Measurements from ENCODE around the gene CCL1. TPM values are rescaled to one million over a fixed set of nuclear protein-coding genes. Genes with fewer than 3 reads are reported as not detected.

Gene CCL1
- total and polyA plus RNA-seq, 2 experiments from 2014 or later = not detected

GRCh38 chr17:34408439-34408838 lies 45.4 kb upstream of the CCL1 start:
- no peaks in the 10 kb centered on the region for H3K9me3 ChIP-seq (ENCODE audit: low read depth)
- no peak overlapping the region for H3K9ac ChIP-seq
- H3K36me3 ChIP-seq (ENCODE audit: low read depth) = no peaks in the 10 kb centered on the region
- H3F3A ChIP-seq (ENCODE audit: insufficient read depth) = no peaks in the 10 kb centered on the region
- no peak for DNase-seq
- no peaks in the 10 kb centered on the region for H3K4me1 ChIP-seq (ENCODE audit: insufficient read depth)
- H3K9me2 ChIP-seq (ENCODE audit: insufficient read depth) = no peaks in the 10 kb centered on the region
- H3K27ac ChIP-seq = no peak overlapping the region
- TF ChIP-seq EZH2phosphoT487 (IDR thresholded peaks at IDR 0.05; ENCODE audit: insufficient read depth, low read depth) = no peak
- TF ChIP-seq EZH2 (IDR thresholded peaks at IDR 0.05; ENCODE audit: insufficient read depth, poor library complexity, severe bottlenecking) = no peak
- H3K79me2 ChIP-seq (ENCODE audit: insufficient read depth) = no peaks in the 10 kb centered on the region
- 0 out of 2 replicates have a peak, but pooled peaks cover 20% of the 10 kb centered on the region for H3K27me3 ChIP-seq (replicated peaks; ENCODE audit: insufficient read depth)
- no peak overlapping the region for H2AFZ ChIP-seq
- 85 to 88% methylated on average over 1 of the region's 1 CpG for WGBS, 2 experiments (ENCODE audit: low coverage in 1 of 2, low lambda C conversion rate in 2 of 2, missing lambda C conversion rate in 2 of 2)
- no peak overlapping the region for H3K4me3 ChIP-seq
- no peaks in the 10 kb centered on the region for H4K20me1 ChIP-seq (ENCODE audit: insufficient read depth)
- in situ Hi-C loops (cut with MboI) = loop anchor here (25.0 kb wide), 1 partner anchor 704 kb away; the partner anchor contains the start of genes FNDC8 and RAD51D
- H3K4me2 ChIP-seq (ENCODE audit: unreplicated experiment) = no peak overlapping the region

GRCh38 chr17:34406226-34406625 lies 43.2 kb upstream of the CCL1 start:
- Histone ChIP-seq H3K36me3 (ENCODE audit: low read depth) (no peaks in the 10 kb centered on the region), H3K4me3 (no peak overlapping the region), H2AFZ (no peak overlapping the region), H3K27me3 (replicated peaks; ENCODE audit: insufficient read depth) (0 out of 2 replicates have a peak, but pooled peaks cover 8% of the 10 kb centered on the region), H3K79me2 (ENCODE audit: insufficient read depth) (no peaks in the 10 kb centered on the region), H3K9me2 (ENCODE audit: insufficient read depth) (no peaks in the 10 kb centered on the region), H4K20me1 (ENCODE audit: insufficient read depth) (no peaks in the 10 kb centered on the region), H3K4me1 (ENCODE audit: insufficient read depth) (no peaks in the 10 kb centered on the region), H3K9ac (no peak overlapping the region), H3K27ac (no peak overlapping the region), H3F3A (ENCODE audit: insufficient read depth) (no peaks in the 10 kb centered on the region), H3K9me3 (ENCODE audit: low read depth) (no peaks in the 10 kb centered on the region), H3K4me2 (ENCODE audit: unreplicated experiment) (no peak overlapping the region)
- in situ Hi-C loops (cut with MboI) = loop anchor here (25.0 kb wide), 1 partner anchor 706 kb away; the partner anchor contains the start of genes FNDC8 and RAD51D
- TF ChIP-seq EZH2 (IDR thresholded peaks at IDR 0.05; ENCODE audit: insufficient read depth, poor library complexity, severe bottlenecking) (no peak), EZH2phosphoT487 (IDR thresholded peaks at IDR 0.05; ENCODE audit: insufficient read depth, low read depth) (no peak)
- DNase-seq = no peak
- WGBS, 2 experiments (ENCODE audit: low coverage in 1 of 2, low lambda C conversion rate in 2 of 2, missing lambda C conversion rate in 2 of 2) = 40 to 41% methylated on average over 6 of the region's 6 CpGs

- H3K4me2 ChIP-seq (ENCODE audit: unreplicated experiment) = no peak overlapping the region
- H3K9ac ChIP-seq = no peak overlapping the region
- no peaks in the 10 kb centered on the region for H3K4me1 ChIP-seq (ENCODE audit: insufficient read depth)
- H3K79me2 ChIP-seq (ENCODE audit: insufficient read depth) = no peaks in the 10 kb centered on the region
- no peaks in the 10 kb centered on the region for H4K20me1 ChIP-seq (ENCODE audit: insufficient read depth)
- H3K9me2 ChIP-seq (ENCODE audit: insufficient read depth) = no peaks in the 10 kb centered on the region
- no peaks in the 10 kb centered on the region for H3K36me3 ChIP-seq (ENCODE audit: low read depth)
- H3K9me3 ChIP-seq (ENCODE audit: low read depth) = no peaks in the 10 kb centered on the region
- H2AFZ ChIP-seq = no peak overlapping the region
- WGBS, 2 experiments (ENCODE audit: low coverage in 1 of 2, low lambda C conversion rate in 2 of 2, missing lambda C conversion rate in 2 of 2) = 40 to 47% methylated on average over 4 of the region's 4 CpGs
- in situ Hi-C loops (cut with MboI) = loop anchor here (25.0 kb wide), 1 partner anchor 709 kb away; the partner anchor contains the start of genes FNDC8 and RAD51D
- DNase-seq = no peak
- H3K4me3 ChIP-seq = no peak overlapping the region
- no peak overlapping the region for H3K27ac ChIP-seq
- peaks cover 4% of the 10 kb centered on the region for H3K27me3 ChIP-seq (replicated peaks; ENCODE audit: insufficient read depth)
- no peak for TF ChIP-seq EZH2phosphoT487 (IDR thresholded peaks at IDR 0.05; ENCODE audit: insufficient read depth, low read depth)
- no peak for TF ChIP-seq EZH2 (IDR thresholded peaks at IDR 0.05; ENCODE audit: insufficient read depth, poor library complexity, severe bottlenecking)
- no peaks in the 10 kb centered on the region for H3F3A ChIP-seq (ENCODE audit: insufficient read depth)
Measured at GRCh38 chr17:34403006-34403405, 40.0 kb upstream of the CCL1 start.

- in situ Hi-C loops (cut with MboI) = loop anchor here (25.0 kb wide), 1 partner anchor 711 kb away; the partner anchor contains the start of genes FNDC8 and RAD51D
- Histone ChIP-seq H3K4me1 (ENCODE audit: insufficient read depth) (no peaks in the 10 kb centered on the region), H3K9ac (no peak overlapping the region), H3K9me3 (ENCODE audit: low read depth) (no peaks in the 10 kb centered on the region), H2AFZ (no peak overlapping the region), H3K36me3 (ENCODE audit: low read depth) (no peaks in the 10 kb centered on the region), H3K4me2 (ENCODE audit: unreplicated experiment) (no peak overlapping the region), H3K9me2 (ENCODE audit: insufficient read depth) (no peaks in the 10 kb centered on the region), H3K27me3 (replicated peaks; ENCODE audit: insufficient read depth) (peaks cover 4% of the 10 kb centered on the region), H4K20me1 (ENCODE audit: insufficient read depth) (no peaks in the 10 kb centered on the region), H3K4me3 (no peak overlapping the region), H3K27ac (no peak overlapping the region), H3K79me2 (ENCODE audit: insufficient read depth) (no peaks in the 10 kb centered on the region), H3F3A (ENCODE audit: insufficient read depth) (no peaks in the 10 kb centered on the region)
- TF ChIP-seq EZH2 (IDR thresholded peaks at IDR 0.05; ENCODE audit: insufficient read depth, poor library complexity, severe bottlenecking) (no peak), EZH2phosphoT487 (IDR thresholded peaks at IDR 0.05; ENCODE audit: insufficient read depth, low read depth) (no peak)
- 39 to 42% methylated on average over 5 of the region's 5 CpGs for WGBS, 2 experiments (ENCODE audit: low coverage in 1 of 2, low lambda C conversion rate in 2 of 2, missing lambda C conversion rate in 2 of 2)
- DNase-seq = no peak
Measured at GRCh38 chr17:34401165-34401564, 38.1 kb upstream of the CCL1 start.

Data from GM23248 (cell line).